ENCODE measurements around the gene MTMR2. TPM values are rescaled to one million over a fixed set of nuclear protein-coding genes. Genes with fewer than 3 reads are reported as not detected.

Gene MTMR2
- total and polyA plus RNA-seq, 2 donors (not counting 1 experiment from before 2014, with no cell fraction given), result 4.8 to 15.4 TPM

DNA sequence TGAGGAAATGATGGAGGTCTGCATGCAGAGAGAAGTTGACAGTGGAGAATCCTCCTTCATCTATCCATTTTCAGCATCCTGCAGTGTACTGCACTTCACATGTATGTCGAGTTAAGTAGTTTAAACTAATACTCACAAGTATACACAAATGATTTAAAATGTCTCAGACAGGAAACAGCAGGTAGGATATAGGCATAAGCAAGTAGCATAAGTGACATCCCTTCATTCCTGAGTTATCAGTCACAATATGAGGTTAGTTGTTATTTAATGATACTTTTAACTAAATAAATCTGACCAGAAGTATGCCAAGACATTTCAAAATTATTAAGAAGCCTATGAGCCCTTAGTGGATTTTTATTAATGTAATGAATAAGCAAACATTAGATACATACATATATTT lies 37.4 kb downstream of the MTMR2 start:
- Histone ChIP-seq H3K27ac (ENCODE audit: low read length in 2 of 2) (no peak overlapping the region), H4K20me1 (ENCODE audit: control insufficient read depth, insufficient read depth, low read length, poor library complexity, severe bottlenecking) (no peaks in the 10 kb centered on the region), H3K4me1 (ENCODE audit: control insufficient read depth in 2 of 2, insufficient read depth in 2 of 2, low read length in 2 of 2) (no peaks in the 10 kb centered on the region), H3K27me3 (replicated peaks in 1 of 4; ENCODE audit: control extremely low read depth in 1 of 4, control insufficient read depth in 3 of 4, insufficient read depth in 4 of 4, low read length in 3 of 4) (no peaks in the 10 kb centered on the region), H3K79me2 (ENCODE audit: control insufficient read depth, insufficient read depth, low read length) (no peaks in the 10 kb centered on the region), H2AFZ (ENCODE audit: insufficient read depth, low read depth, low read length, poor library complexity, severe bottlenecking) (no peak overlapping the region), H3K9ac (ENCODE audit: low read length) (no peak overlapping the region), H3K9me3 (ENCODE audit: control extremely low read depth in 1 of 3, control insufficient read depth in 2 of 3, insufficient read depth in 1 of 3, low read length in 2 of 3) (no peaks in the 10 kb centered on the region), H3K4me3 (ENCODE audit: control extremely low read depth in 1 of 5, extremely low read depth in 1 of 5, insufficient read depth in 1 of 5, low read depth in 2 of 5, low read length in 4 of 5) (no peak overlapping the region), H3K36me3 (replicated peaks in 1 of 2; ENCODE audit: control extremely low read depth in 1 of 2, control insufficient read depth in 1 of 2, extremely low read depth in 1 of 2, insufficient read depth in 2 of 2, low read length in 1 of 2) (peaks cover 0 to 14% of the 10 kb centered on the region in 2 experiments), H3K4me2 (replicated peaks; ENCODE audit: low read depth, low read length, poor library complexity, severe bottlenecking) (no peak overlapping the region)
- TF ChIP-seq, protein P1, sequence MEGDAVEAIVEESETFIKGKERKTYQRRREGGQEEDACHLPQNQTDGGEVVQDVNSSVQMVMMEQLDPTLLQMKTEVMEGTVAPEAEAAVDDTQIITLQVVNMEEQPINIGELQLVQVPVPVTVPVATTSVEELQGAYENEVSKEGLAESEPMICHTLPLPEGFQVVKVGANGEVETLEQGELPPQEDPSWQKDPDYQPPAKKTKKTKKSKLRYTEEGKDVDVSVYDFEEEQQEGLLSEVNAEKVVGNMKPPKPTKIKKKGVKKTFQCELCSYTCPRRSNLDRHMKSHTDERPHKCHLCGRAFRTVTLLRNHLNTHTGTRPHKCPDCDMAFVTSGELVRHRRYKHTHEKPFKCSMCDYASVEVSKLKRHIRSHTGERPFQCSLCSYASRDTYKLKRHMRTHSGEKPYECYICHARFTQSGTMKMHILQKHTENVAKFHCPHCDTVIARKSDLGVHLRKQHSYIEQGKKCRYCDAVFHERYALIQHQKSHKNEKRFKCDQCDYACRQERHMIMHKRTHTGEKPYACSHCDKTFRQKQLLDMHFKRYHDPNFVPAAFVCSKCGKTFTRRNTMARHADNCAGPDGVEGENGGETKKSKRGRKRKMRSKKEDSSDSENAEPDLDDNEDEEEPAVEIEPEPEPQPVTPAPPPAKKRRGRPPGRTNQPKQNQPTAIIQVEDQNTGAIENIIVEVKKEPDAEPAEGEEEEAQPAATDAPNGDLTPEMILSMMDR (IDR thresholded peaks at IDR 0.05), result no peak
- no peak for TF ChIP-seq EZH2 (IDR thresholded peaks at IDR 0.05; ENCODE audit: borderline replicate concordance, insufficient read depth, low read depth, low read length, poor library complexity, severe bottlenecking)
- H3K4me3 Mint-ChIP-seq, result no peak overlapping the region
- no peak overlapping the region for H3K27ac Mint-ChIP-seq
- H3K9me3 Mint-ChIP-seq (ENCODE audit: insufficient read depth), result no peaks in the 10 kb centered on the region
- intact Hi-C loops (cut with micrococcal nuclease), result no loop called here
- ChIA-PET CTCF (no interaction called here), POLR2A (no interaction called here)
- no peak for ATAC-seq (ENCODE audit: low read depth)
- no CpG with 5 or more reads among the region's 1 CpG for WGBS (ENCODE audit: insufficient coverage)
- H3K4me1 Mint-ChIP-seq, result no peaks in the 10 kb centered on the region
- H3K27me3 Mint-ChIP-seq, result no peaks in the 10 kb centered on the region
- no peak for DNase-seq

DNA sequence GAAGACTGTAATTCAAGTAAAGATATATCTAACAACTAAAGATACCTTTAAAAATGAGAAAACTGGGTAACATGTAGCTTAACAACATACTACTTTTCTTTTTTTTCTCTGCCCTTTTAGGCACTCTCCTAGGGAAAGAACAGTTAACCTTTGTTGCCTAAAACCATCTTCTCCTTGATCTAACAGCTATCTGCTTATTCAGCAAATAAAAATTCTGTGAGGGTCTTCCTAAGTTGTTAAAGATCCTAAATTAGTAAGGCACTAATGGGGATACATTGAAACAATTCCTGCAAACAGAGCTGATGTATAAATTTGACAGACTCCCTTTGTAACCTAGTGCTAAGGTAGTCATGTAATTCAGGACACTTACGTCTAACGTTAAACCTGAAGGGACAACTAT lies 39.1 kb downstream of the MTMR2 start:
- H3K27me3 Mint-ChIP-seq, result no peaks in the 10 kb centered on the region
- DNase-seq, result no peak
- CTCF ChIA-PET, result interaction anchor here (1.1 kb wide), 1 partner anchor 59 kb away, joined by 3 read pairs; no protein-coding TSS in a partner anchor
- H3K4me1 ChIP-seq (ENCODE audit: control insufficient read depth in 2 of 2, insufficient read depth in 2 of 2, low read length in 2 of 2), result no peaks in the 10 kb centered on the region
- no peaks in the 10 kb centered on the region for H3K4me1 Mint-ChIP-seq
- WGBS (ENCODE audit: insufficient coverage), result no CpG with 5 or more reads among the region's 2 CpGs
- intact Hi-C loops (cut with micrococcal nuclease), result no loop called here
- H3K27me3 ChIP-seq (replicated peaks in 1 of 4; ENCODE audit: control extremely low read depth in 1 of 4, control insufficient read depth in 3 of 4, insufficient read depth in 4 of 4, low read length in 3 of 4), result no peaks in the 10 kb centered on the region
- no peak overlapping the region for H3K4me3 Mint-ChIP-seq
- H4K20me1 ChIP-seq (ENCODE audit: control insufficient read depth, insufficient read depth, low read length, poor library complexity, severe bottlenecking), result no peaks in the 10 kb centered on the region
- H3K4me3 ChIP-seq (ENCODE audit: control extremely low read depth in 1 of 5, extremely low read depth in 1 of 5, insufficient read depth in 1 of 5, low read depth in 2 of 5, low read length in 4 of 5), result no peak overlapping the region
- POLR2A ChIA-PET, result no interaction called here
- peaks cover 0 to 14% of the 10 kb centered on the region in 2 experiments for H3K36me3 ChIP-seq (replicated peaks in 1 of 2; ENCODE audit: control extremely low read depth in 1 of 2, control insufficient read depth in 1 of 2, extremely low read depth in 1 of 2, insufficient read depth in 2 of 2, low read length in 1 of 2)
- no peaks in the 10 kb centered on the region for H3K9me3 ChIP-seq (ENCODE audit: control extremely low read depth in 1 of 3, control insufficient read depth in 2 of 3, insufficient read depth in 1 of 3, low read length in 2 of 3)
- H3K4me2 ChIP-seq (replicated peaks; ENCODE audit: low read depth, low read length, poor library complexity, severe bottlenecking), result no peak overlapping the region
- no peak overlapping the region for H2AFZ ChIP-seq (ENCODE audit: insufficient read depth, low read depth, low read length, poor library complexity, severe bottlenecking)
- H3K9me3 Mint-ChIP-seq (ENCODE audit: insufficient read depth), result no peaks in the 10 kb centered on the region
- ATAC-seq (ENCODE audit: low read depth), result no peak
- no peak for TF ChIP-seq EZH2 (IDR thresholded peaks at IDR 0.05; ENCODE audit: borderline replicate concordance, insufficient read depth, low read depth, low read length, poor library complexity, severe bottlenecking)
- TF ChIP-seq, protein P1 (IDR thresholded peaks at IDR 0.05), result no peak
- no peak overlapping the region for H3K27ac Mint-ChIP-seq
- no peak overlapping the region for H3K9ac ChIP-seq (ENCODE audit: low read length)
- no peaks in the 10 kb centered on the region for H3K79me2 ChIP-seq (ENCODE audit: control insufficient read depth, insufficient read depth, low read length)
- no peak overlapping the region for H3K27ac ChIP-seq (ENCODE audit: low read length in 2 of 2)

Data from B cell (primary cell).